NCI-H2196 treated with DMSO at 0.1 percent for 48 hours (cell line): ENCODE measurements around the gene FASLG.
"Not testable (repeated sequence)": the region's sequence is repeated elsewhere in the genome, so short reads cannot be mapped to it uniquely, and the experiment has no call there.

Experiments
- DNase-seq: peaks from one replicate; lab custom pipeline; 2025; ENCODE audit not compliant: unreplicated experiment; lab: John Stamatoyannopoulos, UW

Gene FASLG

DNA sequence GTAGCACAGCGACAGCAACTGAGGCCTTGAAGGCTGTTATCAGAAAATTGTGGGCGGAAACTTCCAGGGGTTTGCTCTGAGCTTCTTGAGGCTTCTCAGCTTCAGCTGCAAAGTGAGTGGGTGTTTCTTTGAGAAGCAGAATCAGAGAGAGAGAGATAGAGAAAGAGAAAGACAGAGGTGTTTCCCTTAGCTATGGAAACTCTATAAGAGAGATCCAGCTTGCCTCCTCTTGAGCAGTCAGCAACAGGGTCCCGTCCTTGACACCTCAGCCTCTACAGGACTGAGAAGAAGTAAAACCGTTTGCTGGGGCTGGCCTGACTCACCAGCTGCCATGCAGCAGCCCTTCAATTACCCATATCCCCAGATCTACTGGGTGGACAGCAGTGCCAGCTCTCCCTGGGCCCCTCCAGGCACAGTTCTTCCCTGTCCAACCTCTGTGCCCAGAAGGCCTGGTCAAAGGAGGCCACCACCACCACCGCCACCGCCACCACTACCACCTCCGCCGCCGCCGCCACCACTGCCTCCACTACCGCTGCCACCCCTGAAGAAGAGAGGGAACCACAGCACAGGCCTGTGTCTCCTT lies at the start of gene FASLG:
TSS of gene FASLG (plus strand) at position 233 of the 583 bp plus-strand sequence. CDS start at position 332, 99 bp downstream.
- DNase-seq = no peak

GRCh38 chr1:172609528-172609927 lies 49.4 kb upstream of the FASLG start:
- no peak for DNase-seq

- DNase-seq = no peak
Observed at GRCh38 chr1:172612478-172612877, 46.4 kb upstream of the FASLG start.

DNA sequence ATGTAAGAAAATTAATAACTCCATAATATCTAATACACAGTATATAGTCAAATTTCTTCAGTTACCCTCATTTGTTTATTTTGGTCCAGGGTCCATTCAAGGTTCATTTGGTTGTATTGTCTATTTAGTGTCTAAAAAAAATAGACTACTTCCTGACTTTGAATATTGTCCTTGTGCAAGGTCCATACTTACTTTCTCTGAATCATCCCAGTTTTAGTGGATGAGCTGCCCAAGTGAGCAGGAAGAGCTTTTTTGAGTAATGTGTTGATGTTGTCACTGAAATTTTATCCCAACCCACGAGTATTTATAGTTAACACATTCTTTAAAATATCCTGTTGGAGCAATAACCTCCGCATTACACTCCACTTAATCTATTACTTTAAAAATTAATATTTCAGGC lies 45.6 kb upstream of the FASLG start:
- no peak for DNase-seq

GRCh38 chr1:172616195-172616594 lies 42.7 kb upstream of the FASLG start:
- no peak for DNase-seq

GRCh38 chr1:172616636-172617035 lies 42.3 kb upstream of the FASLG start:
- no peak for DNase-seq

- DNase-seq = not testable (repeated sequence)
Observed at GRCh38 chr1:172620603-172621002, 38.3 kb upstream of the FASLG start.

GRCh38 chr1:172622541-172622940 lies 36.4 kb upstream of the FASLG start:
- no peak for DNase-seq

DNA sequence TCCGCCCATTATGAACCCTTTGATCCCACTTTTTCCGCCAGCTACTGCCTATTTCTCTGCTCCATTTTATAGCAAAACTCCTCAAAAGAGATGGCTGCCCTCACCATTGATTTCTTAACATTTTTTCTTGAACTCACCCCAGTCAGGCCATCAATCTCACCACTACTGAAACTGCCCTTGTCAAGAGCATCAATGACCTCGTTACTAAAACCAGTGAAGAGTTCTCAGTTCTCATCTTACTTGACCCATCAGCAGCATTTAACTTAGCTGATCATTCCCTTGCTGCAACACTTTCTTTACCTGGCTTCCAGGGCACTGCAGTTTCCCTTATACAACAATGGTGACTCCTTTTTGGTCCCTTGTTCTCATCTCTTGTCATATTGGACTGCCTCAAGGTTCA lies 35.2 kb upstream of the FASLG start:
- DNase-seq = no peak

DNA sequence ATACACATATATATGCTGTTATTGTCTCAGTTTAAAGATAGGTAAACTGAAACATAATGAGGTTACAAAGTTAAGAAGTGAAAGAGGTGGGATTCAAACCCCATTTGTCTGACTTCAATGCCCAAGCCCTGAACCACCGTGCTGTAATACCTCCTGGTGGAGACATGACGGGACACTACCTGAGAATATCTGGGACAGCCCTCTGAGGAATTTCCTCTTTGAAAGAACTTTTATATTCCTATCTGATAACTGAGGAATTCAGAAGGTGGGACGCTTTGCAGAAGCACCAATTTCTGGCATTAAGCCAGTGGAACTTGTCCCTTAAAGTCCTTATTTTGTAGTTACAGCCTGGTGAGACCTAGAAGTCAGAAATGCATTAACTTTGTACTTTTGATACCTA lies 32.1 kb upstream of the FASLG start:
- no peak for DNase-seq

DNA sequence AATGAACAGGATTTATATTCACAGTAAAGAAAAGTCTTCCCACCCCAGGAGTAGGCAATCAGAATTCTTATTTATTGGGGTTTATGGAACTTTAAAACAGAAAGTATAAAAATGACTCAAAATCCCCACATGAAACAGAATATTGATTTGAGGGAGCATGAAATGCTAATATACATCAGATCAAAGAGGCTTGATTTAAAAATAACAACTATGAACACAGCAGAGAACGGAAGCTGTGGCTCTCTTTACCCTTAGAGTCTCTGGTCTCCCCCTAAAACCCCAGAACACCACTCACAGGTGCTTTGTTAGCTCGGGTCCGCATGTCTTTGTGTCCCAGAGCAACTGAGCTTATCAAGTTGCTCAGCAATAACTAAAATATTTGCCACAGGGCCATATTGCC lies 31.2 kb upstream of the FASLG start:
- DNase-seq = no peak

- DNase-seq = no peak
Observed at GRCh38 chr1:172628401-172628800, 30.5 kb upstream of the FASLG start.

- no peak for DNase-seq
Observed at GRCh38 chr1:172629170-172629569, 29.7 kb upstream of the FASLG start.

DNA sequence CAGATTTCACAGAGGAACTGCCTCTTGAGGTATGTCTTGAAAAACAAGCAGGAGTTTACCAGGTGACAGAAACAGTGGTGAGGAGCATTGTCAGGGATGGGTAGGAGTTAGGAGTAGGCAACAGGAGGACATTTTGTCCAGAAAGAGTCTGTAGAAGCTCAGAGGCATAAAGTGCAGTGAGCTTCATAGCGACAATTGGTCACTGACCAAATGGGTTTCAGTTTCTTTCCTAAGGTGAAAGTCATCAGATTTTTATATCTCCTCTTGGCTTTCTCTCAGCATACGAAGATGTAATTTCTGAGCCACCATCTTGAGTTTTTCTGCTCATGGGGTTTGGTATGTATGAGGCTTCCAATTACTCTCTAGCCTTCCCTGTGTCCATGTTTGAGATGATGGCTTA lies 29.3 kb upstream of the FASLG start:
- no peak for DNase-seq

- no peak for DNase-seq
Observed at GRCh38 chr1:172630056-172630818, 28.7 kb upstream of the FASLG start.

GRCh38 chr1:172630868-172631267 lies 28.0 kb upstream of the FASLG start:
- no peak for DNase-seq

DNA sequence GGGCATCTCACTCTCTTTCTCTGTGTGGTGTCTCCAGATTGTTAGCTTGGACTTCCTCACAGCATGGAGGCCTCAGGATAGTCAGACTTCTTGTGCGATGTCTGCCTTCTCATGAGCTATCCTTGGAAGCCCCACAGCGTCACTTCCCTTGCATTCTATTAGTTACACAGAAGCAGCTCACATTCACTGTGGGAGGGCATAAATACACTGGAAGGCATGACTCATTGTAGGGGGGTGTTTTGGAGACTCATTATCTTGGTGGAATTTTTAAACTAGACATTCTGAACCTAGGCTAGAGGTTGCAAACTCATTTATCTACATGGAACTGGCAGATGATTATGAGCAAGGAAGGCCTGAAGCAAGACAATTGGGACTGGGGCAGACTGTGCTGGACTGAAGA lies 21.4 kb upstream of the FASLG start:
- DNase-seq = no peak

DNA sequence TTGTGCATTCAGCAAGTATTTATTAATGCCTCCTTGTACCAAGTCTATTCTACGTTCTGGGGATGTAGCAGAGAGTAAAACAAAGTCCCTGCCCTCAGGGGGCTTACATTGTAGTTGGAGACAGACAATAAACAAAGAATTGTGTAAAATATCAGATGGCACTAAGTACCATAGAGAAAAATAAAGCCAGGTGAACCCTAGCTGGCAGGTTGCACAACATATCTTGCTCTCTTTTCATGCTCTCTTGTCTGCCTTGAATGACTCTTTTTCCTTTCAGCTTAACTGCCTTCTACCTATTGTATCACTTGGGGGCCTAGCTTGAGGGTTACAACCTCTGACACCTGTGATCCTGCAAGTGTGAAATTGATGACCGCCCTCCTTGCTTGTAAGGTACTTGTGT lies 20.7 kb upstream of the FASLG start:
- DNase-seq = no peak

GRCh38 chr1:172638885-172639831 lies 19.7 kb upstream of the FASLG start:
- no peak for DNase-seq

GRCh38 chr1:172640111-172640510 lies 18.8 kb upstream of the FASLG start:
- no peak for DNase-seq

DNA sequence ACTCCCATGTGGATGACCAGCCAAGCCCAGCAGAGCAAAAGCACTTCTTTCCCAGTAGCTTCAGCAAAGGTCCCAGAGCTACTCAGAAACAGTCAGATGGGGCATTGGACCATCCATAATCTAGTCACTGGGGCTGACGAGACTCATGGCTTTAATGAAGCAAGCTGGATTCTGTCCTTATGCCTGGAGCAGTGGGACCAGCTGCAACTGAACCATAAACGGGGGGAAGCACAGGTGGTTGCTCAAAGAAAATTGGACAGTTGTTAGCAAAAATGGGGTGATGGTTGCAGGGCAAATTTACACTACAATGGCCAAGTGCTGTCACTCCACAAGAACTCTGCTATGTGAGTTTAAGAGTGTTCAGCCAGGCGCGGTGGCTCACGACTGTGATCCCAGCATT lies 17.4 kb upstream of the FASLG start:
- no peak for DNase-seq

DNA sequence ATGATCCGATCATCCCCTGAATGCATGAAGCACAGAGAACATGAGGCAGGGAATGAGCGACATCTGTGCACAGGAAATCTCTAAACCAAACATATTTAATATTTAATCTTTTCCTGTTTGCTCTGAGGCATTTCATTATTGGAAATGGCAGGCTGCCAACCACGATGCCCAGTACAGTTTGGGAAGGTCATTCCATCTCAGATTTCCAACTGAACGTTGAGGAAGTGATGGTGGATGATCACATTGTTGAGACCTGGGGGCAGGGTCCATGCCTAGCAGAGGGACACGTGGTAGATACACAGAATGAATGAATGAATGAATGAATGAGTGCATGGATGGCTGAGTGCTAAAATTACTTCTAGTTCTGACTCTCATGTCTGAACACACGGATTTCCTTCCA lies 15.9 kb upstream of the FASLG start:
- DNase-seq = no peak
